H1 (cell line): ENCODE results near the gene IGSF23. TPM values are rescaled to one million over a fixed set of nuclear protein-coding genes. Genes with fewer than 3 reads are reported as not detected.

ENCODE experiments used
- CTCF ChIA-PET: fragments of 300-600 bp; sonication (Branson Sonifier 250); formaldehyde crosslinking; loops from one replicate; lab custom pipeline; 2021; ENCODE audit not compliant: partially characterized antibody; lab: Charles Lee
- POLR2A ChIA-PET: fragments of 300-600 bp; sonication (Branson Sonifier 250); formaldehyde crosslinking; loops from one replicate; lab custom pipeline; 2021; ENCODE audit warnings: inconsistent platforms; ENCODE audit not compliant: partially characterized antibody; lab: Charles Lee
- DNase-seq, 2 experiments: peaks; one replicate each; pipeline versions ENCODE4 v3.0.0 to v3.0.0-alpha.2; 2010 to 2022; ENCODE audit warnings: low spot score in 2 of 2, low read depth in 1 of 2, mixed read lengths in 1 of 2
- FAIRE-seq: peaks from 2 replicates; lab custom pipeline; 2011; peaks lifted over from hg19 to GRCh38; lab: Jason Lieb, UNC
- H2AFZ ChIP-seq: 2 replicates; pipeline ENCODE4 v1.8.1; 2012; ENCODE audit warnings: low read length, inconsistent platforms
- H2AK5ac ChIP-seq: 2 replicates; pipeline ENCODE4 v1.6.1; 2013; ENCODE audit warnings: low read depth, low read length
- H2BK120ac ChIP-seq: replicated peaks from 2 replicates; pipeline ENCODE3; 2013; ENCODE audit warnings: low read depth, low read length, inconsistent platforms
- H2BK12ac ChIP-seq: 2 replicates; pipeline ENCODE4 v1.6.1; 2013; ENCODE audit warnings: low read depth, low read length
- H2BK15ac ChIP-seq: 2 replicates; pipeline ENCODE4 v1.6.1; 2013; ENCODE audit warnings: low read length
- H2BK20ac ChIP-seq: 2 replicates; pipeline ENCODE4 v1.6.1; 2013; ENCODE audit warnings: low read length
- H2BK5ac ChIP-seq: 2 replicates; pipeline ENCODE4 v1.6.1; 2013; ENCODE audit warnings: low read depth, low read length
- H3K14ac ChIP-seq: 2 replicates; pipeline ENCODE4 v1.6.1; 2013; ENCODE audit warnings: inconsistent platforms; ENCODE audit not compliant: insufficient read length
- H3K18ac ChIP-seq: 2 replicates; pipeline ENCODE4 v1.6.1; 2013; ENCODE audit warnings: low read length; ENCODE audit errors: extremely low read depth
- H3K23ac ChIP-seq: 2 replicates; pipeline ENCODE4 v1.6.1; 2013; ENCODE audit warnings: inconsistent platforms; ENCODE audit not compliant: insufficient read length
- H3K23me2 ChIP-seq: 2 replicates; pipeline ENCODE4 v1.6.1; 2013; ENCODE audit warnings: low read depth, low read length
- H3K27ac ChIP-seq: 2 replicates; pipeline ENCODE4 v1.6.1; 2011; ENCODE audit warnings: low read depth, low read length, inconsistent platforms
- H3K27me3 ChIP-seq, 4 experiments: replicated peaks in 1 of 4; 1 replicate in 1 of 4; 2 replicates in 3 of 4; pipeline versions ENCODE4 v1.6.1 to v1.8.1; 2011 to 2013; ENCODE audit warnings: low read length in 3 of 4, mild to moderate bottlenecking in 3 of 4, inconsistent platforms in 2 of 4, mixed read lengths in 2 of 4, moderate library complexity in 1 of 4; ENCODE audit not compliant: control insufficient read depth in 3 of 4, insufficient read depth in 3 of 4; ENCODE audit errors: extremely low read depth in 1 of 4
- H3K36me3 ChIP-seq, 4 experiments: 2 replicates each; pipeline versions ENCODE4 v1.6.1 to v1.8.1; 2011 to 2013; ENCODE audit warnings: mild to moderate bottlenecking in 4 of 4, low read length in 3 of 4, moderate library complexity in 2 of 4, control low read depth in 1 of 4, inconsistent platforms in 1 of 4; ENCODE audit not compliant: insufficient read depth in 4 of 4, control insufficient read depth in 2 of 4
- H3K4ac ChIP-seq: replicated peaks from 2 replicates; pipeline ENCODE3; 2013; ENCODE audit warnings: low read length, low read depth, mixed read lengths, inconsistent platforms; ENCODE audit not compliant: insufficient read length
- H3K4me1 ChIP-seq, 4 experiments: replicated peaks in 1 of 4; 1 replicate in 1 of 4; 2 replicates in 3 of 4; pipeline versions ENCODE4 v1.6.1 to v1.8.1; 2011 to 2013; ENCODE audit warnings: low read length in 3 of 4, inconsistent platforms in 2 of 4, mixed read lengths in 1 of 4; ENCODE audit not compliant: insufficient read depth in 4 of 4, control insufficient read depth in 3 of 4
- H3K4me2 ChIP-seq, 2 experiments: 2 replicates each; pipeline versions ENCODE4 v1.6.1 to v1.8.1; 2011 to 2013; ENCODE audit warnings: low read depth in 2 of 2, low read length in 2 of 2, control low read depth in 1 of 2, inconsistent platforms in 1 of 2, mild to moderate bottlenecking in 1 of 2; ENCODE audit not compliant: insufficient read depth in 1 of 2
- H3K4me3 ChIP-seq, 4 experiments: fragments of 200-600, 300-600 bp in 1 of 4; sonication (generic), shearing (Covaris generic), sonication (Bioruptor Twin) in 1 of 4; 2 replicates each; pipeline versions ENCODE4 v1.5.1 to v1.8.1; 2011 to 2016; ENCODE audit warnings: low read length in 4 of 4, low read depth in 3 of 4, control low read depth in 2 of 4, inconsistent platforms in 2 of 4, mild to moderate bottlenecking in 2 of 4, mixed read lengths in 1 of 4, moderate library complexity in 1 of 4; ENCODE audit not compliant: insufficient read depth in 2 of 4; ENCODE audit errors: extremely low read depth in 1 of 4
- H3K56ac ChIP-seq: replicated peaks from 2 replicates; pipeline ENCODE3; 2013; ENCODE audit warnings: low read depth, mild to moderate bottlenecking, mixed read lengths, low read length, inconsistent platforms; ENCODE audit not compliant: insufficient read length
- H3K79me1 ChIP-seq: 2 replicates; pipeline ENCODE4 v1.6.1; 2013; ENCODE audit warnings: low read depth, low read length, control low read depth
- H3K79me2 ChIP-seq, 2 experiments: 2 replicates each; pipeline versions ENCODE4 v1.6.1 to v1.8.1; 2012 to 2013; ENCODE audit warnings: low read length in 2 of 2, mild to moderate bottlenecking in 2 of 2, inconsistent platforms in 1 of 2; ENCODE audit not compliant: insufficient read depth in 2 of 2, control insufficient read depth in 1 of 2
- H3K9ac ChIP-seq, 4 experiments: replicated peaks in 1 of 4; 1 replicate in 1 of 4; 2 replicates in 3 of 4; pipeline versions ENCODE4 v1.6.1 to v1.8.1; 2011 to 2013; ENCODE audit warnings: low read depth in 3 of 4, low read length in 3 of 4, control low read depth in 2 of 4, mild to moderate bottlenecking in 2 of 4, moderate library complexity in 2 of 4, inconsistent platforms in 1 of 4; ENCODE audit errors: extremely low read depth in 1 of 4
- H3K9me3 ChIP-seq, 2 experiments: 2 replicates each; pipeline versions ENCODE4 v1.6.1 to v1.8.1; 2012 to 2013; ENCODE audit warnings: mild to moderate bottlenecking in 2 of 2, moderate library complexity in 2 of 2, control low read depth in 1 of 2, inconsistent platforms in 1 of 2, low read depth in 1 of 2, low read length in 1 of 2, mixed read lengths in 1 of 2; ENCODE audit not compliant: insufficient read depth in 2 of 2
- H4K20me1 ChIP-seq, 2 experiments: replicated peaks in 1 of 2; 2 replicates each; pipeline versions ENCODE3 to v1.8.1; 2011 to 2013; ENCODE audit warnings: inconsistent platforms in 2 of 2, low read length in 2 of 2, mild to moderate bottlenecking in 1 of 2; ENCODE audit not compliant: insufficient read depth in 2 of 2, control insufficient read depth in 1 of 2
- H4K5ac ChIP-seq: 2 replicates; pipeline ENCODE4 v1.6.1; 2013; ENCODE audit warnings: low read length, low read depth, mixed read lengths, inconsistent platforms; ENCODE audit not compliant: insufficient read length
- H4K8ac ChIP-seq: 2 replicates; pipeline ENCODE4 v1.8.0; 2013; ENCODE audit warnings: mild to moderate bottlenecking, moderate library complexity, low read length, inconsistent platforms; ENCODE audit not compliant: insufficient read depth; ENCODE audit errors: extremely low read depth
- H4K91ac ChIP-seq: replicated peaks from 2 replicates; pipeline ENCODE3; 2013; ENCODE audit warnings: low read length, mixed read lengths, inconsistent platforms; ENCODE audit not compliant: insufficient read length
- KDM5A ChIP-seq: fragments of 200-600 bp; IDR thresholded peaks from 2 replicates; pipeline ENCODE4 v1.7.1; 2012; ENCODE audit warnings: mild to moderate bottlenecking, low read length, inconsistent platforms, mixed read lengths
- WGBS, 2 experiments: shearing (Covaris generic) in 1 of 2; methylation state at CpG; one replicate each; pipeline versions ENCODE4 v1.1.6 to v1.1.7; 2013 to 2015; ENCODE audit warnings: low lambda C conversion rate in 2 of 2, mixed read lengths in 2 of 2, inconsistent platforms in 1 of 2, low coverage in 1 of 2, missing lambda C conversion rate in 1 of 2; ENCODE audit not compliant: insufficient replicate concordance in 2 of 2, insufficient coverage in 1 of 2, insufficient read length in 1 of 2; ENCODE audit errors: extremely low coverage in 1 of 2, missing lambda C conversion rate in 1 of 2; 5-methylcytosine and 5-hydroxymethylcytosine counted together
- polyA plus RNA-seq, 7 experiments: library from polyadenylated mRNA; depleted of rRNA in 3 of 7; stranded (reverse) in 5 of 7; unstranded in 2 of 7; fragments of >200 nt in 5 of 7; fragments of 200-250 nt in 2 of 7; gene quantifications; 1 replicate in 5 of 7; 2 replicates in 1 of 7; 4 replicates in 1 of 7; pipeline versions ENCODE4 v1.2.1 to v1.2.3, GENCODE V29; 2011 to 2013; ENCODE audit warnings: missing spikeins in 2 of 7, mixed read lengths in 2 of 7
- total RNA-seq: library from RNA; stranded (reverse); fragmentation: NEBNext Ultra II Directional; extraction: Animal tissue kit (Norgen Biotek cat#: 25700); gene quantifications from 2 replicates; pipeline ENCODE4 v1.2.1, GENCODE V29; 2021

Gene IGSF23
- total and polyA plus RNA-seq, 2 of the 8 experiments (the other 6 are each of a cell fraction or from before 2014, with no cell fraction given) = not detected

DNA sequence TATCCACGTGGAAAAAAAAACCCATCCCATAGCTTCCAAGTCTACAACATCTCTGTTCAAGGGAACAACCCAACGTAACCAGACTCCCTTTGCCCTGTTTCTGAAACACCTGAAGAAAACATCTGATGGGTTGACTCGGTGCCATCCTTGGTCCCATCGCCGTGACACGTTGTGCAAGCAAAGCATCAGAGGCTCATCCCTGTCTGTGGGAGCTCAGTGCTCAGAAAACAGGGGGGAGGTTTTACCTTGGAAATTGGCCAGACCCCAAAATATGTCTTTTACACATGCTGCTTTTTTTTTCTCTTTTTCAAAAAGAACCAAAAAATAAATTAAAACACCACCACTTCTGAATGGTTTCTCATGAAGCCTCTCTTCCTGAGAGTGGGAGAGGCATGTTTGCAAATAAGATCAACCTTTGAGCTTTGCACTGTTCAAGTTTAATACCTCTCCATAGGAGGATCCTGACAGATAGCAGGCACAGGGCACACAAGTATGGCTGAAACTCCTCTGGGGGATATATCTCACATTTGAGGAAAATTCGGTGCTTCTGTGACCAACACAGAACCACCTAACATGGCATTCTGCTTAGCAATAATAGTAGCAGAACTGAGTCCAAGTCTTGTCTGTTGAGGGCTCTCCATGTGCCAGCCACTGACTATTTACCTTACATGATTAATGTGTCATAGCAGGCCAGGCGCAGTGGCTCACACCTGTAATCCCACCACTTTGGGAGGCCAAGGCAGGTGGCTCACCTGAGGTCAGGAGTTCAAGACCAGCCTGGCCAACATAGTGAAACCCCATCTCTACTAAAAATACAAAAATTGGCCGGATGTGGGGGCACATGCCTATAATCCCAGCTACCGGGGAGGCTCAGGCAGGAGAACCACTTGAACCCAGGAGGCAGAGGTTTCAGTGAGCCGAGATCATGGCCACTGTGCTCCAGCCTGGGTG is 23.4 kb downstream of the IGSF23 start:
- Histone ChIP-seq H3K27me3 (no peaks in the 10 kb centered on the region), H3K9ac (no peak overlapping the region), H3K56ac (no peak overlapping the region), H3K4me1 (peaks cover 0 to 2% (median 0%) of the 10 kb centered on the region in 4 experiments; a peak in 1 of 7 replicates), H2BK120ac (no peak overlapping the region), H3K4me2 (no peak overlapping the region), H4K8ac (no peak overlapping the region), H3K23ac (no peak overlapping the region), H3K14ac (no peak overlapping the region), H4K5ac (no peak overlapping the region), H3K4me3 (no peak overlapping the region), H2AFZ (no peak overlapping the region), H3K79me1 (no peaks in the 10 kb centered on the region), H4K20me1 (no peaks in the 10 kb centered on the region), H4K91ac (no peak overlapping the region), H3K79me2 (no peaks in the 10 kb centered on the region), H3K27ac (no peak overlapping the region), H2BK20ac (no peak overlapping the region), H3K9me3 (0 out of 4 replicates have a peak, but pooled peaks cover 0 to 2% of the 10 kb centered on the region in 2 experiments), H3K18ac (no peak overlapping the region), H2AK5ac (no peak overlapping the region), H2BK5ac (no peak overlapping the region), H2BK12ac (no peak overlapping the region), H3K23me2 (no peaks in the 10 kb centered on the region), H3K4ac (no peak overlapping the region), H3K36me3 (no peaks in the 10 kb centered on the region), H2BK15ac (no peak overlapping the region)
- ChIA-PET CTCF (interaction anchor here (0.8 to 2.4 kb wide), 11 partner anchors 9 to 66 kb away, joined by 3 to 12 read pairs (median 3); no protein-coding TSS in a partner anchor), POLR2A (no interaction called here)
- no peak for DNase-seq
- WGBS, 2 experiments = 91% methylated on average over 11 of the region's 11 CpGs; no CpG with 5 or more reads in 1 of the 2 experiments
- FAIRE-seq = no peak
- TF ChIP-seq KDM5A = no peak
